NCI-H748 (cell line): Measurements from ENCODE around the gene HSD11B1.
A peak's percentile ranks its signal among the peaks of the same experiment; 100 is the strongest.

Experiments used
- DNase-seq: peaks from one replicate; lab custom pipeline; 2025; ENCODE audit not compliant: unreplicated experiment; lab: John Stamatoyannopoulos, UW

HSD11B1 gene

GRCh38 chr1:209780268-209780667 lies 75.6 kb downstream of the HSD11B1 start:
- DNase-seq: no peak

GRCh38 chr1:209783386-209783785 lies 78.7 kb downstream of the HSD11B1 start:
- DNase-seq: peak; percentile 5
